ENCODE results near the gene ATXN7L2. TPM values are rescaled to one million over a fixed set of nuclear protein-coding genes. Genes with fewer than 3 reads are reported as not detected.

The ATXN7L2 gene
- total RNA-seq, 1 donor from 2014 or later = 3.2 TPM

- H3K27ac Mint-ChIP-seq (ENCODE audit: unreplicated experiment) = no peak overlapping the region
- peak overlapping the region; percentile 40 for H3K4me3 Mint-ChIP-seq (ENCODE audit: unreplicated experiment)
- H3K9me3 Mint-ChIP-seq (ENCODE audit: unreplicated experiment) = no peaks in the 10 kb centered on the region
- peaks cover 2% of the 10 kb centered on the region for H3K4me1 Mint-ChIP-seq (ENCODE audit: unreplicated experiment)
- no peak for DNase-seq (ENCODE audit: low spot score)
- peaks cover 9% of the 10 kb centered on the region for H3K36me3 Mint-ChIP-seq (ENCODE audit: low read depth, unreplicated experiment)
- TF ChIP-seq, protein P1, sequence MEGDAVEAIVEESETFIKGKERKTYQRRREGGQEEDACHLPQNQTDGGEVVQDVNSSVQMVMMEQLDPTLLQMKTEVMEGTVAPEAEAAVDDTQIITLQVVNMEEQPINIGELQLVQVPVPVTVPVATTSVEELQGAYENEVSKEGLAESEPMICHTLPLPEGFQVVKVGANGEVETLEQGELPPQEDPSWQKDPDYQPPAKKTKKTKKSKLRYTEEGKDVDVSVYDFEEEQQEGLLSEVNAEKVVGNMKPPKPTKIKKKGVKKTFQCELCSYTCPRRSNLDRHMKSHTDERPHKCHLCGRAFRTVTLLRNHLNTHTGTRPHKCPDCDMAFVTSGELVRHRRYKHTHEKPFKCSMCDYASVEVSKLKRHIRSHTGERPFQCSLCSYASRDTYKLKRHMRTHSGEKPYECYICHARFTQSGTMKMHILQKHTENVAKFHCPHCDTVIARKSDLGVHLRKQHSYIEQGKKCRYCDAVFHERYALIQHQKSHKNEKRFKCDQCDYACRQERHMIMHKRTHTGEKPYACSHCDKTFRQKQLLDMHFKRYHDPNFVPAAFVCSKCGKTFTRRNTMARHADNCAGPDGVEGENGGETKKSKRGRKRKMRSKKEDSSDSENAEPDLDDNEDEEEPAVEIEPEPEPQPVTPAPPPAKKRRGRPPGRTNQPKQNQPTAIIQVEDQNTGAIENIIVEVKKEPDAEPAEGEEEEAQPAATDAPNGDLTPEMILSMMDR (IDR thresholded peaks at IDR 0.05; ENCODE audit: unreplicated experiment) = no peak
- peaks cover 3% of the 10 kb centered on the region for H3K27me3 Mint-ChIP-seq (ENCODE audit: unreplicated experiment)
Measured at GRCh38 chr1:109495738-109496137, 12.0 kb downstream of the ATXN7L2 start.

- peaks cover 2% of the 10 kb centered on the region for H3K4me1 Mint-ChIP-seq (ENCODE audit: unreplicated experiment)
- H3K27ac Mint-ChIP-seq (ENCODE audit: unreplicated experiment) = no peak overlapping the region
- TF ChIP-seq, protein P1 (IDR thresholded peaks at IDR 0.05; ENCODE audit: unreplicated experiment) = no peak
- H3K36me3 Mint-ChIP-seq (ENCODE audit: low read depth, unreplicated experiment) = peaks cover 13% of the 10 kb centered on the region
- H3K27me3 Mint-ChIP-seq (ENCODE audit: unreplicated experiment) = peaks cover 2% of the 10 kb centered on the region
- no peaks in the 10 kb centered on the region for H3K9me3 Mint-ChIP-seq (ENCODE audit: unreplicated experiment)
- no peak for DNase-seq (ENCODE audit: low spot score)
- no peak overlapping the region for H3K4me3 Mint-ChIP-seq (ENCODE audit: unreplicated experiment)
Measured at GRCh38 chr1:109497449-109498160, 13.9 kb downstream of the ATXN7L2 start.

DNA sequence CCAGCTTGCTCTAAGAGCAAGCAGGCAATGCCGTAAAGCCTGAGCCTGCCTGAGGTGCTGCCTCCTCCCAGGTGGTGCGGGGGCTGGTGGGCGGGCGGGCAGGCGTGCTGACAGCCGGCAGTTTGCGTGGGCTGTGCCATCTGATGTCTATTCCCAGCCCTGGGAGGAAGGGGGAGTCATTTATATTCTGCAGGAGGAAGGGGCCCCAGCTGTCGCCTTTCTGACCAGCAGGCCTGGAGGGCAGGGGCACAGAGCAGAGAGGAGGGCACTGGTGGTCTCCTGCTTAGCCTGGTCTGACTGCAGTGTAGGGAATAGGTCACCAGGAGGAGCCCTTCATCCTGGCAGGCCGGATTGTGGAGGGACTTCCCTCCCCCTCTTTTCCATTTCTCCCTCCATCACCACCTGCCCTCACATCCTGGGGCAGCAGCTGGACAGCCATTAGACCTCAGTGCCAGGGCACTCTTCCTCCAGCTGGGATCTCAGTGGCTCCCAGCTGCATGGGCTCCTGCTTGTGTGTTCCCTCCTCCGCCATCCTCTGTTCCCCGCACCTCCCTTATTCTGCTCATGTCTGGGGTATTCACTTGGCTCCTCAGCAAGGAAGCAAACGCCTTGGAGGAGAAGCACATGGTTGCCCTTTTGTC lies 14.6 kb downstream of the ATXN7L2 start:
- TF ChIP-seq, protein P1 (IDR thresholded peaks at IDR 0.05; ENCODE audit: unreplicated experiment) = peak; percentile 61
- Mint-ChIP-seq H3K4me1 (ENCODE audit: unreplicated experiment) (peaks cover 2% of the 10 kb centered on the region), H3K4me3 (ENCODE audit: unreplicated experiment) (no peak overlapping the region), H3K27ac (ENCODE audit: unreplicated experiment) (no peak overlapping the region), H3K36me3 (ENCODE audit: low read depth, unreplicated experiment) (peaks cover 13% of the 10 kb centered on the region), H3K27me3 (ENCODE audit: unreplicated experiment) (peaks cover 2% of the 10 kb centered on the region), H3K9me3 (ENCODE audit: unreplicated experiment) (no peaks in the 10 kb centered on the region)
- peak; percentile 69 for DNase-seq (ENCODE audit: low spot score)

- DNase-seq (ENCODE audit: low spot score) = no peak
- Mint-ChIP-seq H3K4me1 (ENCODE audit: unreplicated experiment) (peaks cover 2% of the 10 kb centered on the region), H3K9me3 (ENCODE audit: unreplicated experiment) (no peaks in the 10 kb centered on the region), H3K36me3 (ENCODE audit: low read depth, unreplicated experiment) (peaks cover 13% of the 10 kb centered on the region), H3K4me3 (ENCODE audit: unreplicated experiment) (no peak overlapping the region), H3K27ac (ENCODE audit: unreplicated experiment) (no peak overlapping the region), H3K27me3 (ENCODE audit: unreplicated experiment) (peaks cover 2% of the 10 kb centered on the region)
- TF ChIP-seq, protein P1 (IDR thresholded peaks at IDR 0.05; ENCODE audit: unreplicated experiment) = no peak
Measured at GRCh38 chr1:109499081-109499480, 15.4 kb downstream of the ATXN7L2 start.
